ENCODE results near the gene TMEM267.
"Not testable (repeated sequence)": the region's sequence is repeated elsewhere in the genome, so short reads cannot be mapped to it uniquely, and the experiment has no call there.

Gene TMEM267

DNA sequence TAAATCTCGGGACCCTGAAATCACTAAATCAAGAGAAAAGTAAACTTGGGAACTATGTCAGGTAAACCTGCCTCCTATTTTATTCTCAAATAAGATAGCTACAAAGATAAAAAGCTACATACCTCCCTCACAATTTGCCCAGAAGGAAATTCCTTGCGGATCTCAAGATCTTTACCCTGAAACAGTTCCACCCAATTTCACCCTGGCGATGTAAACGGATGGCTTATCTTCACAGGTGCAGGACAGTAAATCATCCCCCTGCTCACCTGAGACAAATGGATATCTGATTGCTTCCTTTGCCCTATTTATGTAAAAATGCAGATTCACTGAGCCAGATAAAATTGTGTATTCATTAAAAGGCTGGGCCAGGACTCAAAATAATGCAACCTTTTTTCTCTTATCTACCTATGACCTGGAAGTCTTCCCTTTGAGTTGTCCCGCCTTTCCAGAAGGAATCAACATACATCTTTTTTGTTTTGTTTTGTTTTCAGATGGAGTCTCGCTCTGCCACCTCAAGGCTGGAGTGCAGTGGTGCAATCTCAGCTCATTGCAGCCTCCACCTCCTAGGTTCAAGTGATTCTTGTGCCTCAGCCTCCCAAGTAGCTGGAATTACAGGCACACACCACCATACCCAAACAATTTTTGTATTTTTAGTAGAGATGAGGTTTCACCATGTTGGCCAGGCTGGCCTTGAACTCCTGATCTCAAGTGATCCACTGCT is 13.8 kb downstream of the TMEM267 start:
- H3K4me3 ChIP-seq (ENCODE audit: low read depth in 1 of 2, low read length in 2 of 2) = no peak overlapping the region
- peaks cover 2% of the 10 kb centered on the region; the same call in 1 of the 2 replicates for H3K79me2 ChIP-seq (ENCODE audit: insufficient read depth, low read length)
- H3K36me3 ChIP-seq (ENCODE audit: insufficient read depth, low read length) = peaks cover 33% of the 10 kb centered on the region
- no peak overlapping the region for H3K27ac ChIP-seq (ENCODE audit: low read length)
- DNase-seq (no peak), ATAC-seq (ENCODE audit: insufficient read depth, low read depth) (no peak)
- no peak overlapping the region for H3K9ac ChIP-seq (ENCODE audit: low read depth, low read length)
- no peak overlapping the region for H2AFZ ChIP-seq (ENCODE audit: low read depth, low read length)
- H3K4me1 ChIP-seq (ENCODE audit: insufficient read depth, low read length) = no peaks in the 10 kb centered on the region
- H4K20me1 ChIP-seq (ENCODE audit: insufficient read depth, low read length) = no peaks in the 10 kb centered on the region
- TF ChIP-seq EZH2 (IDR thresholded peaks at IDR 0.05; ENCODE audit: borderline replicate concordance, low read depth, low read length, severe bottlenecking) = no peak
- TF ChIP-seq, protein P1, sequence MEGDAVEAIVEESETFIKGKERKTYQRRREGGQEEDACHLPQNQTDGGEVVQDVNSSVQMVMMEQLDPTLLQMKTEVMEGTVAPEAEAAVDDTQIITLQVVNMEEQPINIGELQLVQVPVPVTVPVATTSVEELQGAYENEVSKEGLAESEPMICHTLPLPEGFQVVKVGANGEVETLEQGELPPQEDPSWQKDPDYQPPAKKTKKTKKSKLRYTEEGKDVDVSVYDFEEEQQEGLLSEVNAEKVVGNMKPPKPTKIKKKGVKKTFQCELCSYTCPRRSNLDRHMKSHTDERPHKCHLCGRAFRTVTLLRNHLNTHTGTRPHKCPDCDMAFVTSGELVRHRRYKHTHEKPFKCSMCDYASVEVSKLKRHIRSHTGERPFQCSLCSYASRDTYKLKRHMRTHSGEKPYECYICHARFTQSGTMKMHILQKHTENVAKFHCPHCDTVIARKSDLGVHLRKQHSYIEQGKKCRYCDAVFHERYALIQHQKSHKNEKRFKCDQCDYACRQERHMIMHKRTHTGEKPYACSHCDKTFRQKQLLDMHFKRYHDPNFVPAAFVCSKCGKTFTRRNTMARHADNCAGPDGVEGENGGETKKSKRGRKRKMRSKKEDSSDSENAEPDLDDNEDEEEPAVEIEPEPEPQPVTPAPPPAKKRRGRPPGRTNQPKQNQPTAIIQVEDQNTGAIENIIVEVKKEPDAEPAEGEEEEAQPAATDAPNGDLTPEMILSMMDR (IDR thresholded peaks at IDR 0.05; ENCODE audit: borderline replicate concordance, extremely low read depth, low read length, poor library complexity, severe bottlenecking) = no peak
- H3K27me3 ChIP-seq (ENCODE audit: insufficient read depth, low read length, poor library complexity) = no peaks in the 10 kb centered on the region
- H3K9me3 ChIP-seq (ENCODE audit: insufficient read depth, low read length, severe bottlenecking) = peaks cover 24% of the 10 kb centered on the region
- H3K4me2 ChIP-seq (ENCODE audit: insufficient read depth, low read length) = no peak overlapping the region

DNA sequence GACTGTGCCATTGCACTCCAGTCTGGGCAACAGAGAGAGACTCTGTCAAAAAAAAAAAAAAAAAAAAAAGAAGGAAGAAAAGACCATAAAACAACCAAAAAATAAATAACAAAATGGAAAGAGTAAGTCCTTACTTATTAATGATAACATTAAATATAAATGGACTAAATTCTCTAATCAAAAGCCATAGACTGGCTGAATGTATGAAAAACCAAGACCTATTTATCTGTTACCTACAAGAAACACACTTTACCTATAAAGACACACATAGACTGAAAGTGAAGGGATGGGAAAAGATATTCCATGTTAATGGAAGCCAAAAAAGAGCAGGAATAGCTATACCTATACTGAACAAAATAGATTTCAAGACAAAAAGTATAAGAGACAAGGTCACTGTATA is 16.6 kb downstream of the TMEM267 start:
- Histone ChIP-seq H3K27me3 (ENCODE audit: insufficient read depth, low read length, poor library complexity) (no peaks in the 10 kb centered on the region), H3K4me1 (ENCODE audit: insufficient read depth, low read length) (no peaks in the 10 kb centered on the region), H3K9me3 (ENCODE audit: insufficient read depth, low read length, severe bottlenecking) (peaks cover 21% of the 10 kb centered on the region), H2AFZ (ENCODE audit: low read depth, low read length) (no peak overlapping the region), H3K36me3 (ENCODE audit: insufficient read depth, low read length) (peaks cover 28% of the 10 kb centered on the region; the same call in 1 of the 2 replicates), H3K9ac (ENCODE audit: low read depth, low read length) (no peak overlapping the region), H3K4me2 (ENCODE audit: insufficient read depth, low read length) (no peak overlapping the region), H3K27ac (ENCODE audit: low read length) (no peak overlapping the region), H3K79me2 (ENCODE audit: insufficient read depth, low read length) (peaks cover 3% of the 10 kb centered on the region; the same call in 1 of the 2 replicates), H4K20me1 (ENCODE audit: insufficient read depth, low read length) (no peaks in the 10 kb centered on the region), H3K4me3 (ENCODE audit: low read depth in 1 of 2, low read length in 2 of 2) (no peak overlapping the region)
- DNase-seq (no peak), ATAC-seq (ENCODE audit: insufficient read depth, low read depth) (no peak)
- TF ChIP-seq EZH2 (IDR thresholded peaks at IDR 0.05; ENCODE audit: borderline replicate concordance, low read depth, low read length, severe bottlenecking) = no peak
- TF ChIP-seq, protein P1 (IDR thresholded peaks at IDR 0.05; ENCODE audit: borderline replicate concordance, extremely low read depth, low read length, poor library complexity, severe bottlenecking) = no peak

DNA sequence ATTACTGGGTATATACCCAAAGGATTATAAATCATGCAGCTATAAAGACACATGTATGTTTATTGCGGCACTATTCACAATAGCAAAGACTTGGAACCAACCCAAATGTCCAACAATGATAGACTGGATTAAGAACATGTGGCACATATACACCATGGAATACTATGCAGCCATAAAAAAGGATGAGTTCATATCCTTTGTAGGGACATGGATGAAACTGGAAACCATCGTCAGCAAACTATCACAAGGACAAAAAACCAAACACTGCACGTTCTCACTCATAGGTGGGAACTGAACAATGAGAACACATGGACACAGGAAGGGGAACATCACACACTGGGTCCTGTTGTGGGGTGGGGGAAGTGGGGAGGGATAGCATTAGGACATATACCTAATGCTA is 18.2 kb downstream of the TMEM267 start:
- H3K27me3 ChIP-seq (ENCODE audit: insufficient read depth, low read length, poor library complexity); H3K9ac ChIP-seq (ENCODE audit: low read depth, low read length); H3K4me1 ChIP-seq (ENCODE audit: insufficient read depth, low read length); H3K4me2 ChIP-seq (ENCODE audit: insufficient read depth, low read length); H3K27ac ChIP-seq (ENCODE audit: low read length); H2AFZ ChIP-seq (ENCODE audit: low read depth, low read length); DNase-seq; H4K20me1 ChIP-seq (ENCODE audit: insufficient read depth, low read length); H3K4me3 ChIP-seq (ENCODE audit: low read depth in 1 of 2, low read length in 2 of 2); ATAC-seq (ENCODE audit: insufficient read depth, low read depth): not testable (repeated sequence)
- peaks cover 41% of the 10 kb centered on the region for H3K36me3 ChIP-seq (ENCODE audit: insufficient read depth, low read length)
- peaks cover 16% of the 10 kb centered on the region; the same call in 1 of the 2 replicates for H3K79me2 ChIP-seq (ENCODE audit: insufficient read depth, low read length)
- peaks cover 24% of the 10 kb centered on the region for H3K9me3 ChIP-seq (ENCODE audit: insufficient read depth, low read length, severe bottlenecking)

DNA sequence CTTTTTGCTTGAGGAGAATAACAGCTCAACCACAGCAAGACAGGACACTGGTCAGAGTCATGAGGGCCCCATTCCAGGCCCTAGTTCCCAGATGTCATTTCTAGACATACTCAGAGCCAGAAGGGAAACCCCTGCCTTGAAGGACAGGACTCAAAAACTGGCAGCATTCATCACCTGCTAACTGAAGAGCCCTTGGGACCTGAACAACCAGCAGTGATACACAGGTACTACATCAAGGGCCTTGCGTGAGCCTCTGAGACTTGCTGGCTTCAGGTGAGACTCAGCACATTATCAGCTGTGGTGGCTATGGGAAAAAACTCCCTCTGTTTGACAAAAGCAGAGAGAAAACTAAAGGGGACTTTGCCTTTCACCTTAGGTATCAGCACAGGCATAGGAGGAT is 22.6 kb downstream of the TMEM267 start:
- DNase-seq = no peak
- Histone ChIP-seq H4K20me1 (ENCODE audit: insufficient read depth, low read length) (no peaks in the 10 kb centered on the region), H3K9me3 (ENCODE audit: insufficient read depth, low read length, severe bottlenecking) (peaks cover 21% of the 10 kb centered on the region), H3K4me1 (ENCODE audit: insufficient read depth, low read length) (no peaks in the 10 kb centered on the region), H3K79me2 (ENCODE audit: insufficient read depth, low read length) (peaks cover 20% of the 10 kb centered on the region; the same call in 1 of the 2 replicates), H3K9ac (ENCODE audit: low read depth, low read length) (no peak overlapping the region), H3K4me3 (ENCODE audit: low read depth in 1 of 2, low read length in 2 of 2) (no peak overlapping the region), H3K27me3 (ENCODE audit: insufficient read depth, low read length, poor library complexity) (no peaks in the 10 kb centered on the region), H3K27ac (ENCODE audit: low read length) (no peak overlapping the region), H3K36me3 (ENCODE audit: insufficient read depth, low read length) (peaks cover 28% of the 10 kb centered on the region), H2AFZ (ENCODE audit: low read depth, low read length) (no peak overlapping the region), H3K4me2 (ENCODE audit: insufficient read depth, low read length) (no peak overlapping the region)
- no peak for TF ChIP-seq EZH2 (IDR thresholded peaks at IDR 0.05; ENCODE audit: borderline replicate concordance, low read depth, low read length, severe bottlenecking)
- TF ChIP-seq, protein P1 (IDR thresholded peaks at IDR 0.05; ENCODE audit: borderline replicate concordance, extremely low read depth, low read length, poor library complexity, severe bottlenecking) = no peak
- no peak for ATAC-seq (ENCODE audit: insufficient read depth, low read depth)

Data from DND-41 (cell line).